GM19099 (cell line): Measurements from ENCODE around the gene CYTH1.

ENCODE experiments used
- POLR2A ChIP-seq: IDR thresholded peaks from 3 replicates; pipeline ENCODE4 v1.6.1; 2011; ENCODE audit warnings: low read depth; ENCODE audit not compliant: insufficient read length; ENCODE audit errors: extremely low read depth

Gene CYTH1

DNA sequence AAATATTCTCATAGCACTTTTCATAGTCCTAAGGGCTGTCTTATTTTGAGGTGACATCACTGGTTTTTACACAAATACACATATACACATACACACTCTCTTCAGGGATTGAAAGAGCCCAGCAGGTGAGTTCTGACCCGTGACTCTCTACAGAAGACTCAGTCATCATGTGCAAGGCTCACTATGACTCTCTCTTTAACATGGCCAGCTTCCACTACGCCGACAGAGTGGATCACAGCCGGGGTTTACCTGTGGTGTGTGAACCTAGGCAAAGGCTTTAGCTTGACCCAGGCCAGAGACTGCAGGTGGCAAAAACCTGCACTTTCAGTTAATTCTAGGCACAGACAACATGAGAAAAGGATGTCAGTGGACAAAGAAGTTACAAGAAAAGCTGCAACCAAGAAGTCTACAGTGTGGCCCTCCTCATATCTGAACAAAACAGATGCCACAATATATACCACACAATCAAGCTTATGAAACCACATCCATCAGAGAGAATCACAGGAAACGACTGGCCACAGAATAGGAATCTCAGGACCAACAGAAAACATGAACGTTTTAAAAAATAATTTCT is 56.5 kb downstream of the CYTH1 start:
- no peak for TF ChIP-seq POLR2A

GRCh38 chr17:78724999-78725398 is 57.1 kb downstream of the CYTH1 start:
- TF ChIP-seq POLR2A = no peak

DNA sequence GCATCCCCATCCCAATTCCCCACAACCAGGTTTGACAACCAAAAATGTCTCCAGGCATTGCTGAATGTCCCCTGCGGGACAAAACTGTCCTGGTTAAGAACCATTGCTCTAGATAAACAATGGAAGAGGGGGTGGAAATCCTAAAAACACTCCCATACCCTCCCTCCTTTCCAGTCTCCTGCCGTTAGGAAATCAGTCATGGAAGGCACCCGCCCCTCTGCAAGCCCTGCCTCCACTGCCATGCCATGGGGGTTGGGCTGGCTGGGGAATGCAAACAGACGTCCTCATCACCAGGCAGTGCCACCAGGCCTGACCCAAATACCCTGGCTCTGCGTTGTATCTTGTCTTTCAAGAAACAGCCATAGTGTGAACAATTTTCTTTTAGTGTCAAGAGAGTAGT is 57.5 kb downstream of the CYTH1 start:
- no peak for TF ChIP-seq POLR2A

- no peak for TF ChIP-seq POLR2A
Measured at GRCh38 chr17:78723957-78724356, 58.1 kb downstream of the CYTH1 start.

GRCh38 chr17:78723001-78723796 is 58.9 kb downstream of the CYTH1 start:
- no peak for TF ChIP-seq POLR2A

DNA sequence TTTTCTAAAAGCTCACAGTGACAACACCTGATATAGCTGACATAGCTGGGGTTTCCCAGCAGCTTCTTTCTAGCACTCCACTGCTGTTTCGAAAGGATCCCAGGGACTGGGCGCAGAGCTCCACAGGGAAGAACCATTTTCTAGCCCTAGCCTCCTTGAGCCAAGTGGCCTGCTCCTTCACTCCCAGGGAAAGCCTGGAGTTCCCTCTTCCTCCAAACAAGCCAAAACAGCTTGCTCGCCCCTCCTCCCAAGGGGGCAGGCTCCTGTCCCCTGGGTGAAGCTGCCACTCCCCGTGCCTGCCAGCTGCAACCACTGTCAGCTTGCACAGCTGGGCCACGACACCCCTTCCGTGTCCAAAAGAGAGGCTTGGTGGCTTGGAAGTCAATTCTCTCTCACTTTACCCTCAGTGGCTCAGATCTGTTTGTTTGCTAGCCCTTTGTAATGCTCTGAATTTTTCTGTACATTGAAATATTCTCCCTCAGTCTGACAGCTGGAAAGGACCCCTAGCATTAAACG is 59.8 kb downstream of the CYTH1 start:
- TF ChIP-seq POLR2A = no peak

DNA sequence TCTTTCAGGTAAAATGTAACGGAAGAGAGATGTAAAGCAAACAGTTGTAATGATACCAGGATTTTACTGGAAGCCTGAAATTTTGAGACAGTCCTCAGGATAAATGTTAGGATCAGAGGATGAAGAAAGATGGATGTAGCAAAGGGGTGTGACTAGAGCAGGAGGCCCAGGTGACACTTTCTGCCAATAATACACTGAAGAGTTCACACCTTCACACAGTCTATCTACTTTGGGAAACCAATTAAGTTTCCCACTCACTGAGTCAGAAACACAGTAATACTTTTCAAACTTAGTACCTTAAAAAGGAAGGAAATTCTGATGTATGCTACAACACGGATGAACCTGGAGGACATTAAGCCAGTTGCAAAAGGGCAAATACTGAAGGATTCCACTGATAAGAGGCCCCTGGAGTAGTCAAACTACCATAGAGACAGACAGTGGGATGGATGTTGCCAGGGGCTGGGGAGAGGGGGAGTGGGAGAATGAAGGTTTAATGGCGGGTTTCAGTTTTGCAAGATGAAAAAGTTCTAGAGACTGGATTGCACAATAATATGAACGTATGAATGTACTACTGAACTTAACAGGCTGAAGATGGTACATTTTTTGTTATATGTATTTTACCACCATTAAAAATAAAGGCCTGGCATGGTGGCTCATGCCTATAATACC is 62.3 kb downstream of the CYTH1 start:
- no peak for TF ChIP-seq POLR2A

DNA sequence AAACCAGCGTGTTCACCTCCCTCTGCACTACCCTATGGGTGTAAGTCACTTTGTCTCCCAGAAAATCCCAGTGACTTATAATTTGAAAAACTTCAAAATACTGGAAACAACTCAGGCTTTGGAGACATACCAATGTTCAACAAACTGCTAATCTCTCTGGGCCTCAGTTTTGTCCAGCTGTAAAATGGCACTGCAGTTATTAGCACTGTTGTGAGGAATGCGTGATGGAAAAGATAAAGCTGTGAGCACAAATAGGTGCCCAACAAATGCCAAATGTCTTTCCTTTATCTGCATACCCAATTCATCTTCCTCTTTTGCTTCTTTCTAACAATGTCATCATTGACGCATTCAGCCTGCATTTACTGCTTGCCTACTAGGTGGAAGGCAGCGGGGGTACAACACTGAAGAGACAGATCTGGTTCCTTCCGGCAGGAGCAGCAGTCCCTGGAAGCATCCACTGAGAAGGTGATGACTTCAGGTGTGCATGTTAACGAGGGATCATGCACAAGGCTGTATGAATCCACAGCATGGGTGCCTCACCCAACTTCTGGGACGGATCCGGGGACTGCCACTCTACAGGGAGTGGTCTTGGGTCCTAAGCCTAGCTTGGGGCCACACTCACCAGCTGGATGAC is 63.4 kb downstream of the CYTH1 start:
- TF ChIP-seq POLR2A = no peak

DNA sequence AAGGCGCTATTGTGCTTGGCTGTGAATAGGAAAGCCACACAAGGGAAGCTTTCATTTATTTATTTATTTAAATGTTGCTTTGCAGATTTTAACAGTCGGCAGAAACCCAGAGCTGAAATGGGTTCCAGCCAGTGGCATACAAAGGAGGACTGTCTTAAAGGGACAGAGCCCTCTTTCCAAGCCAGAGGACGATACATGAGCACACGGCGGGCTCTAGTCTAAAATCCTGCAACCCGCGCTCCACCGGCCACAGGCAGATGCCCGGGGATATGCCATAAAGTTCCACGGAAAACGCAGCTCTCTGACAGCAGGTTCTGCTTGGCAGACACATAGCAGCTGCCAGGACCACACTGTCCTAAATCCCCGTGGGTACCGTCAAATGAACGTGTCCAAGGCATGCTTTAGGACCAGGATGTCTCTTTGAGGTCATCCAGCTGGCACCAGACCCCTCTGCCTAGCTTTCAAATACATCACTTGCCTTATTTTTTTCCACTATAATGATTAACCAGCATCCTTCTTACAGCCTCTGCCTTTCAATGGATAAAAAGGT is 64.6 kb downstream of the CYTH1 start:
- no peak for TF ChIP-seq POLR2A

GRCh38 chr17:78716814-78717393 is 65.2 kb downstream of the CYTH1 start:
- TF ChIP-seq POLR2A = no peak

DNA sequence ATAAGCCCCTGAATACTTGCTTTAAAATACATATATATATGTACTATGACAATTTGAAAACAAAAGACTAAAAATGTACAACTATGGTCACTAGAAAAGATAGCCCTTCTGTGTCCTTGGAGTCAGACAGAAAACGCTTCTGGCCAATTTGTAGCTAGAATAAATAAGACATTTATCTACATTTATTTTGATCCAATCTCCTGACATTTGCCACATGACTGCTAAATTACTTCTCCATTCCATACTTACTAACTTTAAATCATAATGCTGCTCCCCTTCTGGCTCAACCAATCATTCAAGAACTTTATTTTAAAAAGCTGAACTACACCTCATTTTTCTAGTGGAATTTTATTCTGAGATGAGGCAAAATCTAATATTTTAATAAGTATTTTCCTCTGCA is 65.8 kb downstream of the CYTH1 start:
- no peak for TF ChIP-seq POLR2A

DNA sequence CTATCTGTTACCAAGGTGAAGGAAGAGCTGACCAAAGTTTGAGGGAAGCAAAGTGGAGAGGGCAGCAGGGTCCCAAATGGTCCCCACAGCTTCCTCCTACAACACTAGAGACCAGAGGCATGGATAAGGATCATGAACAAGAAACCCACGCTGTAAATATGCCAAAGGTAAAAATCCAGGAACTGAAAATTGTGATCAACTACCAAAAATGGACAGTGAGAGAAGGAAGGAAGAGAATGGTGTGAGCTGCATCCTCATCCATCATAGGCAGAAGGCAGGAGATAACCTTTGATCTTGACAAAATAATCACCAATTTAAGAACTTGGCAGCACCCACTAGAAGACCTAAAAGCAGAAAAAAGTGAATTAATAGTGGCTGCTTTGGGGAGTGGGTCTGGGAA is 66.2 kb downstream of the CYTH1 start:
- TF ChIP-seq POLR2A = no peak

DNA sequence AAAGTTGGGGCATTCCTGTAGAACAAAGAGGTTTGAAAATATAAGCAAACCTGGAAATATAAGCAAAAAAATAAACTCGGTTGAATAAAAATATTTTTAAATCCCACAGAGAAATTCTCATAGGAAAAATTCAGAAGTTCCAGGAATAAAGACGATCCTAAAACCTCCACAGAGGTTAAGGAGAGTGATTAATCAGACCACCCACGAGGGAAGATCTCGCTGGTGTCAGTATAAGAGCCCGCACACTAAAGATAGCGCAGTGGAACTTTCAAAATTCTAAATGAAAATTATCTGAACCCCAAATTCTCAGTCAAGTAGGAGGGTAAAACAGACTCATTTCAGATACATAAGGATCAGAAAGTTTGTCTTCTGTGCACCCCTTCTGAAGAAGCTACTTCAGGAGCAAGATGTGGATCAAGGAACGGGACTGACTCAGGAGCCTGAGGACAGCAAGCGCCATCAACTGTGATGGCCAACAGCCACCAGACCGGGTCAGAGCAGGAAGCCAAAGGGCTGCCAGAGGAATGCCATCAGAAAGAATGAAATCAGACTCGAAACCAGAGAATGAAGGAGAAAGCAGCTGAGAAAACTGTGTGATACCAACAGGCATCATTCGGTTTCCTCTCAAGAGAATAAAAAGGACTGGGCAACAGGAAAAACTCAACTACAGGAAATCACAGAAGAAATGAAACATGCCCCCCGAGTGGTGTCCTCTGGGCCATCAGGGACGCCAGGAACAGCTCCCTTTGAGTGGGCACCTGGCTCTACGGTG is 66.9 kb downstream of the CYTH1 start:
- TF ChIP-seq POLR2A = no peak

GRCh38 chr17:78714534-78714933 is 67.5 kb downstream of the CYTH1 start:
- TF ChIP-seq POLR2A = no peak
